ENCODE data around the gene COX19.

- TF ChIP-seq CTCF (IDR thresholded peaks at IDR 0.05; ENCODE audit: extremely low read depth in 1 of 2, insufficient read depth in 1 of 2, low read depth in 1 of 2, low read length in 2 of 2) = no peak
- no peak for TF ChIP-seq POLR2A (IDR thresholded peaks at IDR 0.05; ENCODE audit: low read depth, low read length)
Measured at GRCh38 chr7:1012004-1012715, 36.8 kb upstream of the COX19 start.
